Measurements from ENCODE around the gene IL18. TPM values are rescaled to one million over a fixed set of nuclear protein-coding genes. Genes with fewer than 3 reads are reported as not detected.

The IL18 gene
- total and polyA plus RNA-seq, 2 of the 8 experiments (the other 6 are each of a cell fraction or from before 2014, with no cell fraction given) = 0.29 to 0.84 TPM

- no peak overlapping the region for H3K18ac ChIP-seq (ENCODE audit: extremely low read depth, low read length)
- H3K4me2 ChIP-seq (ENCODE audit: insufficient read depth in 1 of 2, low read depth in 2 of 2, low read length in 2 of 2) = no peak overlapping the region
- no peaks in the 10 kb centered on the region for H4K20me1 ChIP-seq (replicated peaks in 1 of 2; ENCODE audit: control insufficient read depth in 1 of 2, insufficient read depth in 2 of 2, low read length in 2 of 2)
- no peaks in the 10 kb centered on the region for H3K79me2 ChIP-seq (ENCODE audit: control insufficient read depth in 1 of 2, insufficient read depth in 2 of 2, low read length in 2 of 2)
- no peak overlapping the region for H3K14ac ChIP-seq (ENCODE audit: insufficient read length)
- H3K36me3 ChIP-seq (ENCODE audit: control insufficient read depth in 2 of 4, insufficient read depth in 4 of 4, low read length in 3 of 4) = no peaks in the 10 kb centered on the region
- H3K4me1 ChIP-seq (replicated peaks in 1 of 4; ENCODE audit: control insufficient read depth in 3 of 4, insufficient read depth in 4 of 4, low read length in 3 of 4) = no peaks in the 10 kb centered on the region; a peak in 1 of 7 replicates
- H2BK20ac ChIP-seq (ENCODE audit: low read length) = no peak overlapping the region
- no peak overlapping the region for H3K4me3 ChIP-seq (ENCODE audit: extremely low read depth in 1 of 4, insufficient read depth in 2 of 4, low read depth in 3 of 4, low read length in 4 of 4)
- FAIRE-seq (no peak), DNase-seq (ENCODE audit: low read depth in 1 of 2, low spot score in 2 of 2) (no peak)
- no peak overlapping the region for H3K23ac ChIP-seq (ENCODE audit: insufficient read length)
- no peak overlapping the region for H2BK12ac ChIP-seq (ENCODE audit: low read depth, low read length)
- no peaks in the 10 kb centered on the region for H3K27me3 ChIP-seq (replicated peaks in 1 of 4; ENCODE audit: control insufficient read depth in 3 of 4, extremely low read depth in 1 of 4, insufficient read depth in 3 of 4, low read length in 3 of 4)
- no peaks in the 10 kb centered on the region for H3K79me1 ChIP-seq (ENCODE audit: low read depth, low read length)
- H2BK15ac ChIP-seq (ENCODE audit: low read length) = no peak overlapping the region
- H2AFZ ChIP-seq (ENCODE audit: low read length) = no peak overlapping the region
- H3K4ac ChIP-seq (replicated peaks; ENCODE audit: insufficient read length, low read depth, low read length) = no peak overlapping the region
- no peak overlapping the region for H3K27ac ChIP-seq (ENCODE audit: low read depth, low read length)
- no peak overlapping the region for H4K91ac ChIP-seq (replicated peaks; ENCODE audit: insufficient read length, low read length)
- H2AK5ac ChIP-seq (ENCODE audit: low read depth, low read length) = no peak overlapping the region
- 96% methylated on average over 1 of the region's 1 CpG; no CpG with 5 or more reads in 1 of the 2 experiments for WGBS, 2 experiments (ENCODE audit: extremely low coverage in 1 of 2, insufficient coverage in 1 of 2, insufficient read length in 1 of 2, insufficient replicate concordance in 2 of 2, low coverage in 1 of 2, low lambda C conversion rate in 2 of 2, missing lambda C conversion rate in 1 of 2)
- no peak overlapping the region for H4K5ac ChIP-seq (ENCODE audit: insufficient read length, low read depth, low read length)
- H2BK5ac ChIP-seq (ENCODE audit: low read depth, low read length) = no peak overlapping the region
- ChIA-PET POLR2A (ENCODE audit: partially characterized antibody) (no interaction called here), CTCF (ENCODE audit: partially characterized antibody) (interaction anchor here (1.9 kb wide), 1 partner anchor 9 kb away, joined by 6 read pairs; no protein-coding TSS in a partner anchor)
- no peak overlapping the region for H3K9ac ChIP-seq (replicated peaks in 1 of 4; ENCODE audit: extremely low read depth in 1 of 4, low read depth in 3 of 4, low read length in 3 of 4)
- H3K23me2 ChIP-seq (ENCODE audit: low read depth, low read length) = no peaks in the 10 kb centered on the region; the same call in 1 of the 2 replicates
- H4K8ac ChIP-seq (ENCODE audit: extremely low read depth, insufficient read depth, low read length) = no peak overlapping the region
- no peak overlapping the region for H2BK120ac ChIP-seq (replicated peaks; ENCODE audit: low read depth, low read length)
- H3K56ac ChIP-seq (replicated peaks; ENCODE audit: insufficient read length, low read depth, low read length) = no peak overlapping the region
- H3K9me3 ChIP-seq (ENCODE audit: insufficient read depth in 2 of 2, low read depth in 1 of 2, low read length in 1 of 2) = no peaks in the 10 kb centered on the region
These were observed 2.9 kb downstream of the IL18 start for GRCh38 chr11:112161012-112161411.

Data from H1 (cell line).